Neural cell (in vitro differentiated cells): ENCODE data around the gene DMKN. TPM values are rescaled to one million over a fixed set of nuclear protein-coding genes. Genes with fewer than 3 reads are reported as not detected.

ENCODE experiments used
- H2AFZ ChIP-seq: fragments of 200-600, 300-800 bp; sonication (generic), shearing (Covaris generic); 2 replicates; pipeline ENCODE4 v1.6.0; 2014; ENCODE audit warnings: low read depth, mild to moderate bottlenecking, antibody characterized with exemption, low read length, moderate library complexity
- H3F3A ChIP-seq: fragments of 200-600 bp; shearing (Covaris generic); 2 replicates; pipeline ENCODE4 v1.6.1; 2016; ENCODE audit warnings: mild to moderate bottlenecking, moderate library complexity, mixed read lengths, antibody characterized with exemption, low read length; ENCODE audit not compliant: insufficient read depth, poor library complexity, severe bottlenecking
- H3K27ac ChIP-seq: fragments of 200-600, 300-800 bp; sonication (generic), shearing (Covaris generic); 2 replicates; pipeline ENCODE4 v1.5.1; 2014; ENCODE audit warnings: mild to moderate bottlenecking, low read length, moderate library complexity
- H3K27me3 ChIP-seq: fragments of 300-800, 200-600 bp; sonication (generic), shearing (Covaris generic); 2 replicates; pipeline ENCODE4 v1.6.0; 2014; ENCODE audit warnings: mild to moderate bottlenecking, low read depth, low read length, moderate library complexity; ENCODE audit not compliant: insufficient read depth
- H3K36me3 ChIP-seq: fragments of 300-800, 200-600 bp; sonication (generic), shearing (Covaris generic); 2 replicates; pipeline ENCODE4 v1.5.1; 2014; ENCODE audit warnings: mild to moderate bottlenecking, antibody characterized with exemption, low read length, moderate library complexity; ENCODE audit not compliant: insufficient read depth
- H3K4me2 ChIP-seq: fragments of 300-800, 200-600 bp; sonication (generic), shearing (Covaris generic); 2 replicates; pipeline ENCODE4 v1.6.0; 2014; ENCODE audit warnings: mild to moderate bottlenecking, low read length
- H3K4me3 ChIP-seq: fragments of 300-800, 200-600 bp; sonication (generic), shearing (Covaris generic); 2 replicates; pipeline ENCODE4 v1.5.1; 2014; ENCODE audit warnings: mild to moderate bottlenecking, low read length, moderate library complexity
- H3K79me2 ChIP-seq: fragments of 200-600 bp; shearing (Covaris generic); replicated peaks from 2 replicates; pipeline ENCODE4 v1.6.0; 2014; ENCODE audit warnings: mild to moderate bottlenecking, low read length, moderate library complexity; ENCODE audit not compliant: insufficient read depth
- H3K9ac ChIP-seq: fragments of 300-800, 200-600 bp; sonication (generic), shearing (Covaris generic); 2 replicates; pipeline ENCODE4 v1.6.1; 2016; ENCODE audit warnings: mild to moderate bottlenecking, low read length, mixed read lengths
- H3K9me2 ChIP-seq: fragments of 200-600 bp; shearing (Covaris generic); 2 replicates; pipeline ENCODE4 v1.6.1; 2016; ENCODE audit warnings: mild to moderate bottlenecking, low read length, mixed read lengths; ENCODE audit not compliant: insufficient read depth
- H3K9me3 ChIP-seq: fragments of 200-600, 300-800 bp; sonication (generic), shearing (Covaris generic); 2 replicates; pipeline ENCODE4 v1.6.1; 2016; ENCODE audit warnings: mild to moderate bottlenecking, mixed run types, low read length, moderate library complexity, mixed read lengths
- H4K20me1 ChIP-seq: fragments of 200-600 bp; shearing (Covaris generic); 2 replicates; pipeline ENCODE4 v1.6.1; 2016; ENCODE audit warnings: mild to moderate bottlenecking, mixed run types; ENCODE audit not compliant: insufficient read depth
- CTCF ChIP-seq: fragments of 450-650 bp; IDR thresholded peaks from 2 replicates; pipeline ENCODE4 v1.5.1; 2014; ENCODE audit warnings: antibody characterized with exemption, mild to moderate bottlenecking, moderate library complexity; ENCODE audit not compliant: poor library complexity, severe bottlenecking
- EP300 ChIP-seq: fragments of 450-650 bp; conservative IDR thresholded peaks from 2 replicates; pipeline ENCODE4 v1.6.1; 2014; ENCODE audit warnings: antibody characterized with exemption, mild to moderate bottlenecking, moderate library complexity; ENCODE audit not compliant: poor library complexity, severe bottlenecking
- EZH2 ChIP-seq: fragments of 200-600, 300-800 bp; shearing (Covaris generic), sonication (generic); IDR thresholded peaks from 2 replicates; pipeline ENCODE4 v1.6.1; 2014; ENCODE audit warnings: antibody characterized with exemption, low read length, borderline replicate concordance, mild to moderate bottlenecking; ENCODE audit not compliant: insufficient read depth, poor library complexity, severe bottlenecking
- MXI1 ChIP-seq: fragments of 450-650 bp; conservative IDR thresholded peaks from 2 replicates; pipeline ENCODE4 v1.6.1; 2014; ENCODE audit warnings: antibody characterized with exemption, mild to moderate bottlenecking; ENCODE audit not compliant: poor library complexity, severe bottlenecking
- POLR2AphosphoS5 ChIP-seq: IDR thresholded peaks from 2 replicates; pipeline ENCODE4 v1.6.1; 2012
- RAD21 ChIP-seq: fragments of 450-650 bp; conservative IDR thresholded peaks from 2 replicates; pipeline ENCODE4 v1.6.1; 2014; ENCODE audit warnings: antibody characterized with exemption, mild to moderate bottlenecking, moderate library complexity
- REST ChIP-seq: IDR thresholded peaks from 2 replicates; pipeline ENCODE4 v1.6.1; 2012; ENCODE audit warnings: borderline replicate concordance
- SMC3 ChIP-seq: fragments of 450-650 bp; conservative IDR thresholded peaks from 2 replicates; pipeline ENCODE4 v1.6.1; 2014; ENCODE audit warnings: antibody characterized with exemption, mild to moderate bottlenecking, moderate library complexity; ENCODE audit not compliant: poor library complexity
- TAF1 ChIP-seq: IDR thresholded peaks from 2 replicates; pipeline ENCODE4 v1.6.1; 2012; ENCODE audit warnings: low read depth
- polyA plus RNA-seq: library from polyadenylated mRNA; depleted of rRNA; stranded (reverse); fragments of >200 nt; gene quantifications from 2 replicates; pipeline ENCODE4 v1.2.3, GENCODE V29; 2014

DMKN gene
- polyA plus RNA-seq, 1 donor from 2014 or later = not detected

- Histone ChIP-seq H3K27me3 (no peaks in the 10 kb centered on the region), H3K4me3 (peak overlapping the region; percentile 99), H3K9ac (no peak overlapping the region), H3K9me2 (no peaks in the 10 kb centered on the region), H3K79me2 (peaks cover 18% of the 10 kb centered on the region), H3K4me2 (no peak overlapping the region), H3K27ac (no peak overlapping the region), H3F3A (no peaks in the 10 kb centered on the region), H3K9me3 (no peaks in the 10 kb centered on the region), H4K20me1 (no peaks in the 10 kb centered on the region), H3K36me3 (no peaks in the 10 kb centered on the region), H2AFZ (no peak overlapping the region)
- no peak for TF ChIP-seq POLR2AphosphoS5
- TF ChIP-seq SMC3 = no peak
- no peak for TF ChIP-seq CTCF
- no peak for TF ChIP-seq REST
- TF ChIP-seq MXI1 = no peak
- no peak for TF ChIP-seq EZH2
- TF ChIP-seq EP300 = no peak
- no peak for TF ChIP-seq TAF1
- no peak for TF ChIP-seq RAD21
Observed at GRCh38 chr19:35543280-35544109, 30.0 kb upstream of the DMKN start.

- Histone ChIP-seq H3K9me3 (no peaks in the 10 kb centered on the region), H3K27me3 (no peaks in the 10 kb centered on the region), H3K4me3 (no peak overlapping the region), H3K79me2 (peaks cover 18% of the 10 kb centered on the region), H4K20me1 (no peaks in the 10 kb centered on the region), H3K4me2 (no peak overlapping the region), H3K9ac (no peak overlapping the region), H2AFZ (no peak overlapping the region), H3F3A (no peaks in the 10 kb centered on the region), H3K9me2 (no peaks in the 10 kb centered on the region), H3K36me3 (no peaks in the 10 kb centered on the region), H3K27ac (no peak overlapping the region)
- TF ChIP-seq SMC3 (no peak), MXI1 (no peak), POLR2AphosphoS5 (no peak), CTCF (no peak), TAF1 (no peak), EP300 (no peak), RAD21 (no peak), EZH2 (no peak), REST (no peak)
Observed at GRCh38 chr19:35542209-35542608, 28.8 kb upstream of the DMKN start.
